Endometrial microvascular endothelial cells (primary cell): ENCODE measurements around the gene DCC. TPM values are rescaled to one million over a fixed set of nuclear protein-coding genes. Genes with fewer than 3 reads are reported as not detected.

ENCODE experiments used
- in situ Hi-C: cut with HindIII; loops from 2 replicates; pipeline ENCODE4 v1.10.0; 2017; ENCODE audit warnings: low sequenced_read_pairs, low pct_unique_long_range_greater_than_20kb; ENCODE audit errors: inconsistent ontology term
- total RNA-seq: library from RNA; depleted of rRNA; stranded (reverse); fragments of >200 nt; gene quantifications from one replicate; pipeline ENCODE4 v1.2.3, GENCODE V29; 2015; ENCODE audit errors: inconsistent ontology term

DCC gene
- total RNA-seq, 1 donor from 2014 or later, result not detected

- in situ Hi-C loops, result no loop called here
Observed at GRCh38 chr18:53322163-53322562, 982.2 kb downstream of the DCC start.

GRCh38 chr18:53324353-53324752 lies 984.4 kb downstream of the DCC start:
- in situ Hi-C loops, result no loop called here

- in situ Hi-C loops, result no loop called here
Observed at GRCh38 chr18:53360501-53361443, 1020.8 kb downstream of the DCC start.

GRCh38 chr18:53375621-53376020 lies 1035.6 kb downstream of the DCC start:
- in situ Hi-C loops, result no loop called here

- in situ Hi-C loops, result no loop called here
Observed at GRCh38 chr18:53380063-53380639, 1040.2 kb downstream of the DCC start.

GRCh38 chr18:53382870-53383269 lies 1042.9 kb downstream of the DCC start:
- in situ Hi-C loops, result no loop called here

- in situ Hi-C loops, result no loop called here
Observed at GRCh38 chr18:53385889-53386288, 1045.9 kb downstream of the DCC start.

- in situ Hi-C loops, result no loop called here
Observed at GRCh38 chr18:53387581-53387980, 1047.6 kb downstream of the DCC start.

GRCh38 chr18:53402670-53403069 lies 1062.7 kb downstream of the DCC start:
- in situ Hi-C loops, result no loop called here

GRCh38 chr18:53408271-53408670 lies 1068.3 kb downstream of the DCC start:
- in situ Hi-C loops, result no loop called here

- in situ Hi-C loops, result no loop called here
Observed at GRCh38 chr18:53411511-53411910, 1071.5 kb downstream of the DCC start.

GRCh38 chr18:53417003-53417402 lies 1077.0 kb downstream of the DCC start:
- in situ Hi-C loops, result no loop called here

- in situ Hi-C loops, result no loop called here
Observed at GRCh38 chr18:53421869-53422268, 1081.9 kb downstream of the DCC start.

GRCh38 chr18:53422896-53423295 lies 1082.9 kb downstream of the DCC start:
- in situ Hi-C loops, result no loop called here

GRCh38 chr18:53426666-53427184 lies 1086.7 kb downstream of the DCC start:
- in situ Hi-C loops, result no loop called here

GRCh38 chr18:53441761-53442414 lies 1101.9 kb downstream of the DCC start:
- in situ Hi-C loops, result no loop called here

- in situ Hi-C loops, result no loop called here
Observed at GRCh38 chr18:53442415-53442783, 1102.4 kb downstream of the DCC start.

GRCh38 chr18:53443336-53443735 lies 1103.3 kb downstream of the DCC start:
- in situ Hi-C loops, result no loop called here

- in situ Hi-C loops, result no loop called here
Observed at GRCh38 chr18:53443831-53444230, 1103.8 kb downstream of the DCC start.

GRCh38 chr18:53451902-53452301 lies 1111.9 kb downstream of the DCC start:
- in situ Hi-C loops, result no loop called here
